HG03460 (cell line): ENCODE measurements around the gene MCF2L.
"Not testable (repeated sequence)": the region's sequence is repeated elsewhere in the genome, so short reads cannot be mapped to it uniquely, and the experiment has no call there.

ENCODE experiments used
- ATAC-seq: cut with Tn5 transposase; IDR thresholded peaks from one replicate; pipeline ENCODE4 v1.9.1; 2021; ENCODE audit not compliant: unreplicated experiment

MCF2L gene

GRCh38 chr13:112968910-112969691, at the start of gene MCF2L:
Gene MCF2L, plus strand, starts transcription at chr13:112969214. Its CDS starts 166 bp downstream, at chr13:112969380.
- ATAC-seq: no peak

GRCh38 chr13:112923962-112924361, 45.1 kb upstream of the MCF2L start:
- no peak for ATAC-seq

- ATAC-seq: no peak
These were observed 44.6 kb upstream of the MCF2L start for GRCh38 chr13:112924365-112924764.

- no peak for ATAC-seq
These were observed 43.0 kb upstream of the MCF2L start for GRCh38 chr13:112926003-112926402.

- ATAC-seq: no peak
These were observed 42.0 kb upstream of the MCF2L start for GRCh38 chr13:112926993-112927392.

- no peak for ATAC-seq
These were observed 40.7 kb upstream of the MCF2L start for GRCh38 chr13:112928020-112928971.

GRCh38 chr13:112928972-112929782, 39.8 kb upstream of the MCF2L start:
- ATAC-seq: no peak

- ATAC-seq: no peak
These were observed 39.3 kb upstream of the MCF2L start for GRCh38 chr13:112929783-112930055.

- ATAC-seq: no peak
These were observed 38.8 kb upstream of the MCF2L start for GRCh38 chr13:112930192-112930591.

GRCh38 chr13:112931028-112931934, 37.7 kb upstream of the MCF2L start:
- no peak for ATAC-seq

- no peak for ATAC-seq
These were observed 36.0 kb upstream of the MCF2L start for GRCh38 chr13:112932971-112933370.

GRCh38 chr13:112933649-112934048, 35.4 kb upstream of the MCF2L start:
- no peak for ATAC-seq

- no peak for ATAC-seq
These were observed 34.9 kb upstream of the MCF2L start for GRCh38 chr13:112934078-112934477.

- ATAC-seq: no peak
These were observed 30.3 kb upstream of the MCF2L start for GRCh38 chr13:112938680-112939079.

- ATAC-seq: no peak
These were observed 28.8 kb upstream of the MCF2L start for GRCh38 chr13:112940236-112940635.

GRCh38 chr13:112941349-112941748, 27.7 kb upstream of the MCF2L start:
- no peak for ATAC-seq

- not testable (repeated sequence) for ATAC-seq
These were observed 27.2 kb upstream of the MCF2L start for GRCh38 chr13:112941765-112942164.

GRCh38 chr13:112942689-112943308, 26.2 kb upstream of the MCF2L start:
- peak; percentile 98 for ATAC-seq

- peak; percentile 22 for ATAC-seq
These were observed 25.5 kb upstream of the MCF2L start for GRCh38 chr13:112943309-112944125.
